BLaER1 treated with 17β-estradiol and CSF1 and Interleukin-3, amounts not matched to agents 10 nM and 100 nM (cell line): ENCODE measurements around the gene IGSF8.
"Not testable (repeated sequence)": the region's sequence is repeated elsewhere in the genome, so short reads cannot be mapped to it uniquely, and the experiment has no call there.

Experiments used
- H3K27ac ChIP-seq, 11 experiments: shearing (Covaris generic); formaldehyde crosslinking; 2 replicates each; pipeline ENCODE4 v1.8.1; 2022
- H3K27me3 ChIP-seq, 11 experiments: shearing (Covaris generic); formaldehyde crosslinking; 2 replicates each; pipeline ENCODE4 v1.8.1; 2022
- H3K36me3 ChIP-seq, 11 experiments: shearing (Covaris generic); formaldehyde crosslinking; 2 replicates each; pipeline ENCODE4 v1.8.1; 2022
- H3K4me1 ChIP-seq, 10 experiments: shearing (Covaris generic); formaldehyde crosslinking; 2 replicates each; pipeline ENCODE4 v1.8.1; 2022
- H3K4me2 ChIP-seq, 11 experiments: shearing (Covaris generic); formaldehyde crosslinking; 2 replicates each; pipeline ENCODE4 v1.8.1; 2022
- H3K4me3 ChIP-seq, 10 experiments: shearing (Covaris generic); formaldehyde crosslinking; 2 replicates each; pipeline ENCODE4 v1.8.1; 2022
- H3K9ac ChIP-seq, 11 experiments: shearing (Covaris generic); formaldehyde crosslinking; 2 replicates each; pipeline ENCODE4 v1.8.1; 2022
- H3K9me3 ChIP-seq, 11 experiments: shearing (Covaris generic); formaldehyde crosslinking; replicated peaks in 1 of 11; 2 replicates each; pipeline ENCODE4 v1.8.1; 2022
- H4K20me1 ChIP-seq, 11 experiments: shearing (Covaris generic); formaldehyde crosslinking; 2 replicates each; pipeline ENCODE4 v1.8.1; 2022
- Cebpa-rat ChIP-seq, 11 experiments: shearing (Covaris generic); IDR thresholded peaks; 2 replicates each; pipeline ENCODE4 v1.8.1; 2022

The IGSF8 gene

DNA sequence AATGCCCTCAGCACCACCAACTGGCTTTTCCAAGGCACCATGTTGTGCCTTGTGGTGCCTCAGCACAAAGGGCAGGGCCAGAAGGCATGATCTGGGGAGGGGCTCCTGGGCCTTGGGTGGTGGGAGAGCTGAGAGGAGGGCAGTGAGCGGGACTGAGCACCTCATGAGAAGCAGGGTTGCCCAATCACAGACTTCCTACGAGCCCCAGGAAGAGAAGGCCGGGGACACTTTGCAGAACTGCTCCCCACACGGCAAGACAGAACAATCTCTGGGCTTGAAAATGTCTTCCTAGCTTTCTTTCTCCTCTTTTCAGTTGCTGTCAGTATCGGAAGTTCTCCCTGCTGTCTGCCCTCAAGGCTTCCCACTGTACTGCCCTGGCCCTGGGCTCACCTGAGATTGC lies 35.2 kb downstream of the IGSF8 start:
- Histone ChIP-seq H3K4me1 (no peaks in the 10 kb centered on the region), H3K4me2 (no peak overlapping the region), H3K9me3 (no peaks in the 10 kb centered on the region), H3K4me3 (no peak overlapping the region), H3K27ac (no peak overlapping the region), H3K36me3 (no peaks in the 10 kb centered on the region), H3K27me3 (no peaks in the 10 kb centered on the region), H3K9ac (no peak overlapping the region), H4K20me1 (0 out of 22 replicates have a peak, but pooled peaks cover 0 to 7% (median 0%) of the 10 kb centered on the region in 11 experiments)
- TF ChIP-seq Cebpa-rat (IDR thresholded peaks at IDR 0.05), result no peak

DNA sequence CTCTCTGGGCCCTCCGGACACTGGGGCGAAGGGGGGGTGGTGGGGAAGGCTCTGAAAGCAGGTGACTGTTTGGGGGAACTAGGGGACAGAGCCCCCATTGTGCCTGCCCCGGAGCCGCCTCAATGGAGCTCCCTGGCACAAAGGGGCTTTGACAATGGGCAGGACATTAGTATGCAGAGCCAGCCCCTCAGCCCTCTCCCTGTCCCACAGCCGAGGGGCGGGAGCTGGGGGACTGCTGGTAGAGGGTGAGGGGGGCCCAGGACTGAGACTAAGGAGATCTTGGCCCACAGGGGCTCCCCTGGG lies 36.2 kb downstream of the IGSF8 start:
- Histone ChIP-seq H3K27me3 (no peaks in the 10 kb centered on the region), H3K9ac (no peak overlapping the region), H3K4me2 (no peak overlapping the region), H3K36me3 (no peaks in the 10 kb centered on the region), H3K4me3 (no peak overlapping the region), H4K20me1 (0 out of 22 replicates have a peak, but pooled peaks cover 0 to 7% (median 0%) of the 10 kb centered on the region in 11 experiments), H3K27ac (no peak overlapping the region), H3K9me3 (no peaks in the 10 kb centered on the region), H3K4me1 (no peaks in the 10 kb centered on the region)
- TF ChIP-seq Cebpa-rat (IDR thresholded peaks at IDR 0.05), result no peak

GRCh38 chr1:160061369-160062229 lies 36.8 kb downstream of the IGSF8 start:
- H3K27ac ChIP-seq, result no peak overlapping the region
- H3K9me3 ChIP-seq, result no peaks in the 10 kb centered on the region
- no peaks in the 10 kb centered on the region for H3K27me3 ChIP-seq
- no peak overlapping the region for H3K4me2 ChIP-seq
- H3K4me1 ChIP-seq, result no peaks in the 10 kb centered on the region
- H4K20me1 ChIP-seq, result 0 out of 22 replicates have a peak, but pooled peaks cover 0 to 7% (median 0%) of the 10 kb centered on the region in 11 experiments
- H3K9ac ChIP-seq, result no peak overlapping the region
- no peak for TF ChIP-seq Cebpa-rat (IDR thresholded peaks at IDR 0.05)
- no peak overlapping the region for H3K4me3 ChIP-seq
- H3K36me3 ChIP-seq, result no peaks in the 10 kb centered on the region

DNA sequence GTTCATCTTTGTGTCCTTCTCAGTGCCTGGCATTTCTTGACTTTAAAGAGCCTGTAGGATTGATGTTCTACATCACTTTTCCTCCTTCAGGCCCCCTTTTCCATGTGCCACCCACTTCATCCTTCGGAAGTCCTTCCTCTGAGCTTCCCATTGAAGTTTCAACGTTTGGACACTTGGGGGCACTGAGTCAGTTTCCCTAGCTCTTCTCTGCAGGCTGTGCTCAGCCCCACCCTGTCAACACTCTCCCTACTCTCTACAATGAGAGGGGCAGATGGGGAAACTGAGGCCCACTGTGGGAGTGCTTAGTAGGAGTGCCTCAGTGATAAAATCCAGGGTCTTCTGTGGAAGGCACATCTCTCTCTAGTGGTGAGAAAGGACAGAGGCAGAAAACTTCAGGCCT lies 40.3 kb downstream of the IGSF8 start:
- no peaks in the 10 kb centered on the region for H3K36me3 ChIP-seq
- no peaks in the 10 kb centered on the region for H3K27me3 ChIP-seq
- no peaks in the 10 kb centered on the region for H3K4me1 ChIP-seq

GRCh38 chr1:160056648-160057169 lies 41.7 kb downstream of the IGSF8 start:
- no peaks in the 10 kb centered on the region for H3K36me3 ChIP-seq
- H3K27me3 ChIP-seq, result no peaks in the 10 kb centered on the region
- TF ChIP-seq Cebpa-rat (IDR thresholded peaks at IDR 0.05), result no peak
- no peak overlapping the region for H3K4me2 ChIP-seq
- 0 out of 22 replicates have a peak, but pooled peaks cover 0 to 7% (median 0%) of the 10 kb centered on the region in 11 experiments for H4K20me1 ChIP-seq
- no peaks in the 10 kb centered on the region for H3K4me1 ChIP-seq
- H3K4me3 ChIP-seq, result no peak overlapping the region
- H3K27ac ChIP-seq, result no peak overlapping the region
- no peak overlapping the region for H3K9ac ChIP-seq
- no peaks in the 10 kb centered on the region for H3K9me3 ChIP-seq

More for the DNA sequence above, 40.3 kb downstream of the IGSF8 start:
- H4K20me1 ChIP-seq, result 0 out of 22 replicates have a peak, but pooled peaks cover 0 to 7% (median 0%) of the 10 kb centered on the region in 11 experiments
- no peak overlapping the region for H3K4me2 ChIP-seq
- no peak overlapping the region for H3K4me3 ChIP-seq
- H3K27ac ChIP-seq, result no peak overlapping the region
- no peaks in the 10 kb centered on the region for H3K9me3 ChIP-seq
- no peak for TF ChIP-seq Cebpa-rat (IDR thresholded peaks at IDR 0.05)
- no peak overlapping the region for H3K9ac ChIP-seq

DNA sequence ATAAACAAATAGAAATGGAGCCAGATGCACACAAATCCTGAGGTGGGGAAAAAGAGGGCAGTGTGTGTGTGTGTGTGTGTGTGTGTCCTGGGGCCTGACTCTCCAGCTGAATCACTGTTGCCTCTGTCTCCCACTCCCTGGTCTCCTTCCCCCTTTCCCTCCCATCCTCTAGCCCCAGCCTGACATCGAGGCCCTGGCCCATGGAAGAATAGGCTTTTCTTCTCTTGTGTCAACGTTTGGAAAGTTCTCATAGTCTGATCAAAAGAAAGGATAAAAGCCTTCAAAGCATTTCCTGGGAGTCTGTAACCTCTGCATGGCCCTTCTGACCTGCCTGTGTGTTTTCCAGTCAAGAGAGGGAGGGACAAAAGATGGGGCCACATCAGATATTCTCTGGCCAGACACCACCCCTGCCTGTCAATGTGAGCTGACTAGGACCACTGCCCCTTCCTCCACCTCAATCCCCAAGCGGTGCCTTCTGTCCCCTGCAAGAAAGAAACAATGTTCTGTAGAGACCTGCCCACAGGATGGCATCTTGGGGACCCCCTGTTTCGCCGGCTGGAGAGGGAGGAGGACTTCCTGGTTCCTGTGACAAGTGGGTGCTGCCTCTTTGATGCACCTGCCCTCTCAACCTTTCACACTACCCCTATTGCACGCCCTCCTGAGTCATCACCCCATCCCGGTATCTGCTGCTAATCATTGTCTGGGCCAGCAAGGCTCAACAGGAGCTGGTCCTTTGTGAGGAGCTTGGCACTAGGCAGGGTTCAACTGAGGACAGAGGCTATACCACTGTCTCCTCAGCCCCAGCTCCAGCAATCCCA lies 44.7 kb downstream of the IGSF8 start:
- TF ChIP-seq Cebpa-rat (IDR thresholded peaks at IDR 0.05), result no peak
- H3K9me3 ChIP-seq, result no peaks in the 10 kb centered on the region
- no peak overlapping the region for H3K9ac ChIP-seq
- H4K20me1 ChIP-seq, result 0 out of 22 replicates have a peak, but pooled peaks cover 0 to 6% (median 0%) of the 10 kb centered on the region in 11 experiments
- H3K27ac ChIP-seq, result no peak overlapping the region
- no peaks in the 10 kb centered on the region for H3K27me3 ChIP-seq
- H3K4me3 ChIP-seq, result no peak overlapping the region
- no peaks in the 10 kb centered on the region for H3K36me3 ChIP-seq
- H3K4me2 ChIP-seq, result no peak overlapping the region
- H3K4me1 ChIP-seq, result no peaks in the 10 kb centered on the region

DNA sequence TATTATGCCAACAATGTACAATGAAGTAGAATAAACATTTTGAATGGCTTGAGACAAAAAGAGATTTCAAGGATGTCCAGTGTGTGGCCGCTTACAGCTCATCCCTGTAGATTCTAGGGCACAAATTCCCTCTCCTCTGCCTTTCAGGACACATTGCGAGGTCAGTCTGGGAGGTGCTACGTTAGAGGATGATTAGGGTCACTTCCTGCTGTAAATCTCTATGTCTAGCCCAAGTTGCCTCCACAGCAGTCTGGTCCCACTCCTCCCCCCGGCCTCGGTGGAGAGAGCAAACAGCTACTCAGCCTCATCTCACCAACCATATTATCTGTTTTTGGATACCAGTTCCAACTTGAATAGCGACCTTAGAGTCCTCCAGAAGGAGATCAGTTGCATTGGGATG lies 45.5 kb downstream of the IGSF8 start:
- no peaks in the 10 kb centered on the region for H3K27me3 ChIP-seq

GRCh38 chr1:160050619-160051018 lies 47.8 kb downstream of the IGSF8 start:
- no peak overlapping the region for H3K27ac ChIP-seq
- H3K9ac ChIP-seq, result no peak overlapping the region
- no peaks in the 10 kb centered on the region for H4K20me1 ChIP-seq
- no peak for TF ChIP-seq Cebpa-rat (IDR thresholded peaks at IDR 0.05)
- H3K4me2 ChIP-seq, result no peak overlapping the region
- H3K4me3 ChIP-seq, result no peak overlapping the region
- no peaks in the 10 kb centered on the region for H3K9me3 ChIP-seq
- H3K27me3 ChIP-seq, result no peaks in the 10 kb centered on the region
- peaks cover 0 to 12% (median 9%) of the 10 kb centered on the region in 10 experiments; a peak in 13 of 20 replicates for H3K4me1 ChIP-seq
- no peaks in the 10 kb centered on the region for H3K36me3 ChIP-seq

More for the DNA sequence above, 45.5 kb downstream of the IGSF8 start:
- H4K20me1 ChIP-seq, result no peaks in the 10 kb centered on the region
- H3K4me1 ChIP-seq, result no peaks in the 10 kb centered on the region
- TF ChIP-seq Cebpa-rat (IDR thresholded peaks at IDR 0.05), result no peak
- no peak overlapping the region for H3K4me2 ChIP-seq
- no peak overlapping the region for H3K9ac ChIP-seq
- no peak overlapping the region for H3K4me3 ChIP-seq
- H3K27ac ChIP-seq, result no peak overlapping the region
- H3K9me3 ChIP-seq, result no peaks in the 10 kb centered on the region
- no peaks in the 10 kb centered on the region for H3K36me3 ChIP-seq

- H3K4me3 ChIP-seq, H3K27ac ChIP-seq, H3K9ac ChIP-seq, H3K27me3 ChIP-seq, H4K20me1 ChIP-seq, H3K4me2 ChIP-seq, H3K36me3 ChIP-seq, H3K9me3 ChIP-seq: not testable (repeated sequence)
- H3K4me1 ChIP-seq, result peaks cover 0 to 12% (median 9%) of the 10 kb centered on the region in 10 experiments; a peak in 13 of 20 replicates
These were observed 48.2 kb downstream of the IGSF8 start for GRCh38 chr1:160050182-160050581.
